ENCODE data around the gene SMARCB1.

SMARCB1 gene

GRCh38 chr22:23786752-23787599 lies at the start of gene SMARCB1:
TSS of gene SMARCB1 (plus strand) at chr22:23786966. CDS start at chr22:23787170, 204 bp downstream.
- peak; percentile 91 for DNase-seq (ENCODE audit: low read depth)

GRCh38 chr22:23737696-23738095 lies 49.1 kb upstream of the SMARCB1 start:
- no peak for DNase-seq (ENCODE audit: low read depth)

DNA sequence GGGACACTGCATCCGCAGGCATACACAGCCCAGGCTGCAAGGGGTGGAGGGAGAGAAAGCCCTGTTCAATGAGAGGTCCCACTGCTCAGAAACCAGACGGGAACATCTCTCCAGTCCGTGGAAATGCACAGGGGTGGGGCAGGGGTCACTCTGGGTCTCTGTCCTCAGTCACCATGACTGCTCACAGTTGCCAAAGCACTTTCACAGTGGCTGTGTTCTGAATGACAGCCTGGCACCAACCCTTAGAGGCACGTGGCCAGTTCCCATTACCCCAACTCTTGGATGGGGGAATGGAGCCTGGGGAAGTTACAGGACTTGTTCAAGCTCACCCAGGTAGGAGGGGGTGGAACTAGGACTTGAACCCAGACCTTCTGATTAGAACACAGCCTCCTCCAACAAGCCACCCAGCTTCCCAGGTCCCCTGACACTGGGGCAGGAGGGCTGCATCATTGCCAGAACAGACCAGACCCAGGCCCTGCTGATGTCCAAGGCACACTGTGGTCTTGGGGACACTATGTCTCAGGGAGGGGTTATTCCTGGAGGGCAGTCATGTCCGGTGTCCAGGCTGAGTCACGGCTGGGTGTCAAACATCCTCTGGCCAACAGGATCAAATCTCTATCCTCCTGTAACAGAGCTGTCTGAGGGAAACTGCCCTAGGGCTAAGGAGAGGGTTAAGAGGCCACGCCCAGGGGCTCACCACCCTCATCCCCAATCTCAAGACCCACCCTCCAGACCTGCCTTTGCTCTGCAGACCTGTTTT lies 44.1 kb upstream of the SMARCB1 start:
- DNase-seq (ENCODE audit: low read depth) = no peak

GRCh38 chr22:23743303-23743705 lies 43.5 kb upstream of the SMARCB1 start:
- DNase-seq (ENCODE audit: low read depth) = no peak

DNA sequence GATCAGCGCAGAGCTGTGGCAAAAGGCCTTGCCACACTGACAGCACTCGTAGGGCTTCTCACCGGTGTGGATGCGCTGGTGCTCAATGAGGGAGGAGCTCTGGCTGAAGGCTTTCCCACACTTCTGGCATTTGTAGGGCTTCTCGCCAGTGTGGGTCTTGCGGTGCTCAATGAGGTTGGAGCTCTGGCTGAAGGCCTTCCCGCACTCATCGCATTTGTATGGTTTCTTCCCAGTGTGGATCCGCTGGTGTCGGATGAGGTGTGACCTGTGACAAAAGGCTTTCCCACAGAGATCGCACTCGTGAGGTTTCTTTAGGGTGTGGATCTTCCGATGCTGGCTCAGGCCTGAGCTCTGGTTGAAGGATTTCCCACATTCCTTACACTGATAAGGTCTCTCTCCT lies 42.8 kb upstream of the SMARCB1 start:
- no peak for DNase-seq (ENCODE audit: low read depth)

DNA sequence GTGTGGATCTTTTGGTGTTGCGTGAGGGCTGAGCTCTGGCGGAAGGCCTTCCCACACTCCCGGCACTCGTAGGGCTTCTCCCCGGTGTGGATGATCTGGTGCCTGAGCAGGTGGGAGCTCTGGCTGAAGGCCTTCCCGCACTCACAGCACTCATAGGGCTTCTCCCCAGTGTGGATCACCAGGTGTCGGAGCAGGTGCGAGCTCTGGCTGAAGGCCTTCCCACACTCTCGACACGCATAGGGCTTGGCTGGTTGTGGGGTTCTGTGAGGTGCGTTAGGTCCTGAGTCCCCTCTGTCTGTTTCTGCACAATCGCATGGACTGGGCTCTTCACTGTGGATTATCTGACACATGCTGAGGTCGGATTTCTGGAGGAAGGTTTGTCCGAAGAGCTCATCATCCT lies 42.3 kb upstream of the SMARCB1 start:
- no peak for DNase-seq (ENCODE audit: low read depth)

DNA sequence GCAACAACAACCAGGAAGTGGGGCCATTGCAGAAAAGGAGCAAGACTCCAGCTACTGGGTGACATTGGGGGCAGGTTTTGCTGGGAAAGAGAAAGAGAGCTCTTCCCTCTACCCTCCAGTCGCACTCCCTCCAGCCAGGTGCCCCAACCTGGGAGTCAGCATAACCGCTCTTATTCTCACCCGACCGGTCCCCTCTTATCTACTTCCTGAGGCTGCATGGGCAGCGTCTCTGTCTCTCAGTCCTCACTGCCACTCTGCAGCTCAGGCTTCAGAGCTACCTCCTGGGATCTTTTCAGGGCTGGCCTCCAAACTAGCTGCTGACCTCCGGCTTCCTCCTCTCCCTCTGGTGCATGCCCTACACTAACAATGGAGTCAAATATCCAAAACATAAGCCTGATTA lies 41.0 kb upstream of the SMARCB1 start:
- DNase-seq (ENCODE audit: low read depth) = no peak

GRCh38 chr22:23749841-23750301 lies 36.9 kb upstream of the SMARCB1 start:
- no peak for DNase-seq (ENCODE audit: low read depth)

GRCh38 chr22:23750367-23750713 lies 36.4 kb upstream of the SMARCB1 start:
- no peak for DNase-seq (ENCODE audit: low read depth)

GRCh38 chr22:23750714-23751440 lies 35.9 kb upstream of the SMARCB1 start, which contains the start of gene ZNF70:
TSS of gene ZNF70 (minus strand) at chr22:23751112. CDS start at chr22:23745140, 5,972 bp downstream.
- peak; percentile 86 for DNase-seq (ENCODE audit: low read depth)

DNA sequence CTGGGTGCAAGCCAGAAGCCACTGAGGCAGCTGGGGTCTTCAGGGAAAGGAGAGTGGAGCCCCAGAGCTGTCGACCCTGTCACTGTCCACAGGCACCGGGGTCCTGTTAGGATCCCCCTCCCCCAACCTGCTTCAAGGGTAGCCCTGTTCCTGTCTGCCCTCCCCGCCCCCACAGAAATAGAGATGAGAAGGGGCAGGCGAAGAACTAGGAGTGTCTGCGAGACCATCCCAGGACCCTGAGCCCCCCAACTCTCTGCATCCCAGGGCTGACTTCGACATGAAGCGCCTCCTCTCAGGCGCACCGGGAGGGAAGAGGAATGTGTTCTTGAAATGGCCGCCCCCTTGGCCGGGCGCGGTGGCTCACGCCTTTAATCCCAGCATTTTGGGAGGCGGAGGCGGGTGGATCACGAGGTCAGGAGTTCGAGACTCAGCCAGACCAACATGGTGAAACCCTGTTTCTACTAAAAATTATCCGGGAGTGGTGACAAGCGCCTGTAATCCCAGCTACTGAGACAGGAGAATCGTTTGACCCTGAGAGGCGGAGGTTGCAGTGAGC lies 35.2 kb upstream of the SMARCB1 start:
- no peak for DNase-seq (ENCODE audit: low read depth)

DNA sequence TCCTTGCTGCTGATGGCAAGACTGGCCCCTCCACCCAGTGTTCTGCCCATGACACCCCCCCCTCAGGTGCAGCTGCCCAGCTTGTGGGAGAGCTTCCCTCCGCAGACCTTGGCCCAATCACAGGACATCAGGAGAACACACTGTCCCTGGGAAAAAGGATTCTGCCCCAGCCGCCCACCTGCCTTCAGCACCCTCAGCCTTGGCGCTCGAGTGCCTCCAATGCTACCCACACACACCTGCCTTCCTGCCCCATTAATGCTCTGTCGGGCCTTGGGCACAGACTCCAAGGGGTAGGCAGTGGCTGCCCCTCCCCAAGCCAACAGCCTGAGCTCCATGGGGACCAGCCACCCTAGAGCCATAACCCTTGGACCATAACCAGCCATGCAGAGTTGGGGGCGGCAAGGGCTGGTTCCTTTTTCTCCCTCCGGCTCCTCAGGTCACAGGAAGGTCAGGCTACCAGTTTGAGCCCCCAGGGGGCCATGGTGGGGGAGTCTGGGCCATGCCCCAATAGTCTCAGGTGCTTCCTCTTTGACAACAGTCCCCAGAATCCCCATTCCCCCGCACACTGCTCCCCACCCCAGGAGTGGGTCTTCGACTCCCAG lies 34.6 kb upstream of the SMARCB1 start:
- no peak for DNase-seq (ENCODE audit: low read depth)

DNA sequence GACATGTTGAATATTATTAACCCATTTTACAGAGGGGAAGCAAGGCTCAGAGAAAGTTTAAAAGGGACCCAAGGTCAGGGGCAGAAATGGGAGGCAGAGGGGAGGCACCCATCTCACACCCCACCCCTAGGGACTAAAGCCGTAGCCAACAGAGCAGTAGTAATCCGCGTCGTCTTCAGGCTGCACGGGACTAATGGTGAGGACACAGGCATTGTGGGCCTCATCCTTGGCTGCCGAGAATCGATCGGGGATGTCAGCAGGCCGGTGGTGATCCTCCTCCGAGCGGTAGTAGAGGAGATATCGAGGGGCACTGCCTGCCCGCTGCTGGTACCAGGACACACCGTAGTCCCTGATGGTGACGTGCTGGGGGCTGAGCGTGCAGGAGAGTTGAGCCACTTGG lies 34.0 kb upstream of the SMARCB1 start:
- DNase-seq (ENCODE audit: low read depth) = no peak

GRCh38 chr22:23753385-23753784 lies 33.4 kb upstream of the SMARCB1 start:
- DNase-seq (ENCODE audit: low read depth) = no peak

DNA sequence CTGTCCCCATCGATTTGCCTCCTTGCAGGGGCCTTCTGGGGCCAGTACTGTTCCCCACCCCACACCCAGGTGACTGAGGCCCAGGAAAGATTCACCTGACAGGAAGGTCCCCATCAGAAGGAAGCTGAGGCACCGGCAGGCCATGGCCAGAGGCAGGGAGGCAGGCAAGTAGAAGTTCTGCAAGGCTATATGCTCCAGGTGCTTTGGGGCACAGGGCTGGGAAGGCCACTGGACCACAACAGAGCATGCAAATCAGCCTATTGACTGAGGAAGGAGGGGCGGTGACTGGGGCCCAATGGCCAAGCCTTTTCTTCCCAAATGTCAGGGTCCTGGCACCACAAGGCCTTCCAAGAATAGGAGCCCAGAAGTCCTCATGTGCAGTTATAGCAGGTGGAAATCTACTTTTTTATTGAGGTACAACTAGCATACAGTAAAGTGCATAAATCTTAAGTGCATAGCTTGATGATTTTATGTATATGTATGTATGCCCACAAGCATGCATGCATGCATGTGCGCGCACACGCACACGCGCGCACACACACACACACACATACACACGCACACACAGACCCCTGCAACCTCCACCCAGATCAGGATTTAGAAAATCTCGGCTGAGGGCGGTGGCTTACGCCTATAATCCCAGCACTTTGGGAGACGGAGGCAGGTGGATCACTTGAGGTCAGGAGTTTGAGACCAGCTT lies 32.4 kb upstream of the SMARCB1 start, which contains the start of gene VPREB3:
TSS of gene VPREB3 (minus strand) at position 206 of the 700 bp plus-strand sequence. CDS start at position 144, 62 bp downstream.
- no peak for DNase-seq (ENCODE audit: low read depth)

- no peak for DNase-seq (ENCODE audit: low read depth)
Observed at GRCh38 chr22:23754980-23755636, 31.7 kb upstream of the SMARCB1 start.

GRCh38 chr22:23755711-23756110 lies 31.1 kb upstream of the SMARCB1 start:
- DNase-seq (ENCODE audit: low read depth) = no peak

GRCh38 chr22:23756891-23757290 lies 29.9 kb upstream of the SMARCB1 start:
- no peak for DNase-seq (ENCODE audit: low read depth)

GRCh38 chr22:23759566-23759965 lies 27.2 kb upstream of the SMARCB1 start:
- no peak for DNase-seq (ENCODE audit: low read depth)

- no peak for DNase-seq (ENCODE audit: low read depth)
Observed at GRCh38 chr22:23760056-23760455, 26.7 kb upstream of the SMARCB1 start.

All from activated T-cell treated with anti-CD3 and anti-CD28 coated beads for 48 hours (primary cell).